MM.1S (cell line): Measurements from ENCODE around the gene PIK3R5.

ENCODE experiments used
- DNase-seq: peaks from one replicate; pipeline ENCODE4 v3.0.0-alpha.2; 2015
- H2AFZ ChIP-seq: fragments of 300-600 bp; sonication (generic); 2 replicates; pipeline ENCODE4 v1.6.0; 2016; ENCODE audit warnings: antibody characterized with exemption, low read length
- H3F3A ChIP-seq: fragments of 300-600 bp; sonication (generic); 2 replicates; pipeline ENCODE4 v1.6.1; 2016; ENCODE audit warnings: mild to moderate bottlenecking, antibody characterized with exemption, low read length, moderate library complexity, mixed read lengths; ENCODE audit not compliant: insufficient read depth
- H3K27ac ChIP-seq: fragments of 300-600 bp; sonication (generic); 2 replicates; pipeline ENCODE4 v1.5.1; 2016; ENCODE audit warnings: mild to moderate bottlenecking, low read length
- H3K27me3 ChIP-seq: fragments of 300-600 bp; sonication (generic); replicated peaks from 2 replicates; pipeline ENCODE4 v1.6.0; 2016; ENCODE audit warnings: low read length; ENCODE audit not compliant: insufficient read depth
- H3K36me3 ChIP-seq: fragments of 300-600 bp; sonication (generic); replicated peaks from 2 replicates; pipeline ENCODE4 v1.6.1; 2016; ENCODE audit warnings: mild to moderate bottlenecking, low read length, mixed read lengths; ENCODE audit not compliant: insufficient read depth
- H3K4me1 ChIP-seq: fragments of 300-600 bp; sonication (generic); 2 replicates; pipeline ENCODE4 v1.6.1; 2016; ENCODE audit warnings: low read length, mixed read lengths
- H3K4me2 ChIP-seq: fragments of 300-600 bp; sonication (generic); 2 replicates; pipeline ENCODE4 v1.6.0; 2016; ENCODE audit warnings: low read depth, low read length
- H3K4me3 ChIP-seq: fragments of 300-600 bp; sonication (generic); 2 replicates; pipeline ENCODE4 v1.5.1; 2016; ENCODE audit warnings: low read length, mixed read lengths
- H3K79me2 ChIP-seq: fragments of 300-600 bp; sonication (generic); 2 replicates; pipeline ENCODE4 v1.6.1; 2016; ENCODE audit warnings: mixed run types, low read length, mixed read lengths
- H3K9ac ChIP-seq: fragments of 300-600 bp; sonication (generic); 2 replicates; pipeline ENCODE4 v1.6.1; 2016; ENCODE audit warnings: low read length, mixed read lengths
- H3K9me2 ChIP-seq: fragments of 300-600 bp; sonication (generic); replicated peaks from 2 replicates; pipeline ENCODE4 v1.6.1; 2016; ENCODE audit warnings: mild to moderate bottlenecking, low read length, mixed read lengths; ENCODE audit not compliant: insufficient read depth
- H3K9me3 ChIP-seq: fragments of 300-600 bp; sonication (generic); replicated peaks from 2 replicates; pipeline ENCODE4 v1.6.1; 2016; ENCODE audit warnings: mild to moderate bottlenecking, low read length, mixed read lengths; ENCODE audit not compliant: insufficient read depth
- H4K20me1 ChIP-seq: fragments of 300-600 bp; sonication (generic); 2 replicates; pipeline ENCODE4 v1.6.1; 2016; ENCODE audit warnings: mild to moderate bottlenecking, low read length, moderate library complexity, mixed read lengths; ENCODE audit not compliant: insufficient read depth
- EZH2 ChIP-seq: fragments of 300-600 bp; sonication (generic); optimal IDR thresholded peaks from 2 replicates; pipeline ENCODE3; 2017; ENCODE audit warnings: low read depth, mild to moderate bottlenecking, antibody characterized with exemption, low read length, mixed read lengths
- EZH2phosphoT487 ChIP-seq: fragments of 300-600 bp; sonication (generic); IDR thresholded peaks from 2 replicates; pipeline ENCODE4 v1.6.1; 2018; ENCODE audit warnings: antibody characterized with exemption, low read length
- TF ChIP-seq, protein P1 (sequence below): fragments of 300-600 bp; sonication (generic); IDR thresholded peaks from 2 replicates; pipeline ENCODE4 v1.5.1; 2016; ENCODE audit warnings: antibody characterized with exemption, low read length, mixed read lengths

PIK3R5 gene

DNA sequence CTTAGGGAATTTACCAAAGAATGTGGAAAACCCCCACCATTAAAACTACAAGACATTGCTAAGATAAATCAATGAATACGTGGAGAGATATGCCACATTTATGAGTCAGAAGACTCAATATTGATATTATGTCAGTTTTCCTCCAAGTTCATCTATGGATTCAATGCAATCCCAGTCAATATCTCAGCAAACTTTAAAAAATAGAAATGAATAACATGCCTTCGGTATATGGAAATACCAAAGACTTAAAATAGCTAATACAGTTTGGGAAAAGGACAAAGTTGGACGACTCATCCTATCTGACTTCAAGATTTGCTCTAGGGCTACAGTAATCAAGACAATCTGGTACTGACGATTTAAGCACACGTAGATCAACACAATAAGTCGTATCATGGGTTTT is 31.2 kb downstream of the PIK3R5 start:
- no peak for DNase-seq
- H3K4me2 ChIP-seq, result no peak overlapping the region
- H3K9me2 ChIP-seq, result no peaks in the 10 kb centered on the region
- H3K79me2 ChIP-seq, result no peaks in the 10 kb centered on the region
- no peak overlapping the region for H3K4me3 ChIP-seq
- no peaks in the 10 kb centered on the region for H3K36me3 ChIP-seq
- no peaks in the 10 kb centered on the region; the same call in 1 of the 2 replicates for H3K27me3 ChIP-seq
- H3K9me3 ChIP-seq, result no peaks in the 10 kb centered on the region
- H3K9ac ChIP-seq, result no peak overlapping the region
- H2AFZ ChIP-seq, result no peak overlapping the region
- H3F3A ChIP-seq, result no peaks in the 10 kb centered on the region
- no peaks in the 10 kb centered on the region for H4K20me1 ChIP-seq
- peaks cover 9% of the 10 kb centered on the region for H3K4me1 ChIP-seq
- TF ChIP-seq, protein P1, sequence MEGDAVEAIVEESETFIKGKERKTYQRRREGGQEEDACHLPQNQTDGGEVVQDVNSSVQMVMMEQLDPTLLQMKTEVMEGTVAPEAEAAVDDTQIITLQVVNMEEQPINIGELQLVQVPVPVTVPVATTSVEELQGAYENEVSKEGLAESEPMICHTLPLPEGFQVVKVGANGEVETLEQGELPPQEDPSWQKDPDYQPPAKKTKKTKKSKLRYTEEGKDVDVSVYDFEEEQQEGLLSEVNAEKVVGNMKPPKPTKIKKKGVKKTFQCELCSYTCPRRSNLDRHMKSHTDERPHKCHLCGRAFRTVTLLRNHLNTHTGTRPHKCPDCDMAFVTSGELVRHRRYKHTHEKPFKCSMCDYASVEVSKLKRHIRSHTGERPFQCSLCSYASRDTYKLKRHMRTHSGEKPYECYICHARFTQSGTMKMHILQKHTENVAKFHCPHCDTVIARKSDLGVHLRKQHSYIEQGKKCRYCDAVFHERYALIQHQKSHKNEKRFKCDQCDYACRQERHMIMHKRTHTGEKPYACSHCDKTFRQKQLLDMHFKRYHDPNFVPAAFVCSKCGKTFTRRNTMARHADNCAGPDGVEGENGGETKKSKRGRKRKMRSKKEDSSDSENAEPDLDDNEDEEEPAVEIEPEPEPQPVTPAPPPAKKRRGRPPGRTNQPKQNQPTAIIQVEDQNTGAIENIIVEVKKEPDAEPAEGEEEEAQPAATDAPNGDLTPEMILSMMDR, result no peak
- TF ChIP-seq EZH2, result no peak
- H3K27ac ChIP-seq, result no peak overlapping the region

DNA sequence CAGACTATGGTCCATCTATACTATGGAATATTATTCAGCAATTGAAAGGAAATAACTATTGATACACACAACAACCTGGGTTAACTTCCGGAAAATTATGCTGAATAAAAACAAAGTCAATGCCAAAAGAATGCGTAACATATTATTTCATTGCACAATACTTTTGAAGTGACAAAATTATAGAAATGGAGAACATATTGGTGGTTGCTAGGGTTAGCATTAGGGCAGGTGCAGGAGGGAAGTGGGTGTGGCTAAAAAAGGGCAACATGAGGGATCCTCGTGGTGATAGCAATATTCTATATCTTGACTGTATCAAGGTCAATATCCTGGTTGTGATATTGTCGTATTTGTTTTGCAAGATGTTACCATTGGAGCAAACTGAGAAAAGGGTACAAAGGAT is 34.9 kb downstream of the PIK3R5 start:
- H3K9me2 ChIP-seq, result no peaks in the 10 kb centered on the region
- no peaks in the 10 kb centered on the region for H3K36me3 ChIP-seq
- H4K20me1 ChIP-seq, result no peaks in the 10 kb centered on the region
- TF ChIP-seq EZH2, result no peak
- H3K9me3 ChIP-seq, result no peaks in the 10 kb centered on the region
- no peak overlapping the region for H3K27ac ChIP-seq
- H3F3A ChIP-seq, result no peaks in the 10 kb centered on the region
- no peak overlapping the region for H2AFZ ChIP-seq
- H3K27me3 ChIP-seq, result no peaks in the 10 kb centered on the region; the same call in 1 of the 2 replicates
- DNase-seq, result no peak
- H3K4me1 ChIP-seq, result no peaks in the 10 kb centered on the region
- no peak overlapping the region for H3K9ac ChIP-seq
- H3K4me3 ChIP-seq, result no peak overlapping the region
- no peak overlapping the region for H3K4me2 ChIP-seq
- no peaks in the 10 kb centered on the region for H3K79me2 ChIP-seq

DNA sequence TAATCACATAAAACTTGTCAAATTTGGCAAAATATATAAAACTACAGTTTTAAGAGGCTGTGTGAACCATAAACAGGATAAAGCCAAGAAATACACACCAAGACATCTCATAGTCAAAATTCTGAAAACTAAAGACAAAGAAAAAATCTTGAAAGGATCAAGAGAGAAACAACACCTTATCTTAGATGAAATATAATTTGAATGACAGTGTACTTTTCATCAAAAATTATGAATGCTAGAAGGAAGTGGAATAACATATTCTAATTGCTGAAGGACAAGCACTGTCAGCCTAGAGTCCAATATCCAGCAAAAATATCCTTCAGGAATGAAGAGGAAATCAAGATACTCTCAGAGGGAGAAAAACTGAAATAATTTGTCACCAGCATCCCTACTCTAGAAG is 37.2 kb downstream of the PIK3R5 start:
- H3K36me3 ChIP-seq, result no peaks in the 10 kb centered on the region
- peaks cover 14% of the 10 kb centered on the region for H3K4me1 ChIP-seq
- peaks cover 5% of the 10 kb centered on the region; the same call in 1 of the 2 replicates for H3F3A ChIP-seq
- no peak overlapping the region for H3K4me3 ChIP-seq
- TF ChIP-seq, protein P1, result no peak
- no peak for TF ChIP-seq EZH2
- TF ChIP-seq EZH2phosphoT487, result no peak
- no peaks in the 10 kb centered on the region for H3K9me3 ChIP-seq
- no peaks in the 10 kb centered on the region for H3K9me2 ChIP-seq
- H3K79me2 ChIP-seq, result no peaks in the 10 kb centered on the region
- DNase-seq, result no peak
- H3K4me2 ChIP-seq, result no peak overlapping the region
- H4K20me1 ChIP-seq, result no peaks in the 10 kb centered on the region
- no peak overlapping the region for H2AFZ ChIP-seq
- H3K9ac ChIP-seq, result no peak overlapping the region
- H3K27me3 ChIP-seq, result no peaks in the 10 kb centered on the region; the same call in 1 of the 2 replicates
- H3K27ac ChIP-seq, result no peak overlapping the region

DNA sequence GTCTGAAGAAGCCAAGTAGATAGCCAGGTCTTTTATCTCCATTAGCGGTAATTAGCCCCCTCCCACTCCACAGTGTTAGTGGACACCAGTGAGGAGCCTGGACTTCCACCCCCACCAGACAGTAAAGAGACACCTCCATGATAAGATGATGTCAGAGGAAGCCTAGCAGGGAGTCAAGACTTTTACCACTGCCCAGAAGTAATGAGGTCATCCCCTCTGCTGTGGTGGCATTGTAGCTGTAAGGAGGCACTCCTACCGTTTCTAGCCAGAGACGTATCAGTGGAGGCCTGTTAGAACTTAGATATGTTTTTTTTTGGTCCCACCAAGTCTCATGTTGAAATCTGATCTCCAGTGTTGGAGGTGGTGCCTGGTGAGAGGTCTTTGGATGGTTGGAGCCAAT is 38.1 kb downstream of the PIK3R5 start:
- Histone ChIP-seq H3K4me3 (no peak overlapping the region), H3K79me2 (no peaks in the 10 kb centered on the region), H3K27me3 (peaks cover 3% of the 10 kb centered on the region; the same call in 1 of the 2 replicates), H4K20me1 (no peaks in the 10 kb centered on the region), H3K4me1 (peaks cover 21% of the 10 kb centered on the region), H3F3A (peaks cover 5% of the 10 kb centered on the region; the same call in 1 of the 2 replicates), H3K36me3 (no peaks in the 10 kb centered on the region), H3K4me2 (no peak overlapping the region), H3K27ac (no peak overlapping the region), H3K9me3 (no peaks in the 10 kb centered on the region), H3K9me2 (no peaks in the 10 kb centered on the region), H2AFZ (no peak overlapping the region), H3K9ac (no peak overlapping the region)
- DNase-seq, result no peak
- no peak for TF ChIP-seq EZH2phosphoT487
- TF ChIP-seq, protein P1, result no peak
- no peak for TF ChIP-seq EZH2
